GF-D8 (cell line): Measurements from ENCODE around the gene CLDN4.
"Not testable (repeated sequence)": the region's sequence is repeated elsewhere in the genome, so short reads cannot be mapped to it uniquely, and the experiment has no call there.

ENCODE experiments used
- DNase-seq: peaks from one replicate; lab custom pipeline; 2025; lab: John Stamatoyannopoulos, UW

CLDN4 gene

GRCh38 chr7:73823873-73824592 is 6.8 kb upstream of the CLDN4 start:
- no peak for DNase-seq

GRCh38 chr7:73824986-73825385 is 5.8 kb upstream of the CLDN4 start:
- no peak for DNase-seq

GRCh38 chr7:73827567-73828106 is 3.2 kb upstream of the CLDN4 start:
- DNase-seq, result no peak

GRCh38 chr7:73828107-73828803 is 2.5 kb upstream of the CLDN4 start:
- DNase-seq, result no peak

GRCh38 chr7:73828972-73829371 is 1.8 kb upstream of the CLDN4 start:
- DNase-seq, result no peak

- no peak for DNase-seq
Observed at GRCh38 chr7:73829505-73829904, 1.3 kb upstream of the CLDN4 start.

GRCh38 chr7:73829921-73830680 is 695 bp upstream of the CLDN4 start:
- no peak for DNase-seq

- DNase-seq, result no peak
Observed at GRCh38 chr7:73831584-73831833, 713 bp downstream of the CLDN4 start.

GRCh38 chr7:73831834-73832651 is 1.2 kb downstream of the CLDN4 start:
- no peak for DNase-seq

- no peak for DNase-seq
Observed at GRCh38 chr7:73832806-73833205, 2.0 kb downstream of the CLDN4 start.

- DNase-seq, result no peak
Observed at GRCh38 chr7:73833251-73833919, 2.6 kb downstream of the CLDN4 start.

- DNase-seq, result no peak
Observed at GRCh38 chr7:73834626-73835191, 3.9 kb downstream of the CLDN4 start.

GRCh38 chr7:73837167-73837566 is 6.4 kb downstream of the CLDN4 start:
- not testable (repeated sequence) for DNase-seq

- DNase-seq, result no peak
Observed at GRCh38 chr7:73838642-73839041, 7.8 kb downstream of the CLDN4 start.

GRCh38 chr7:73839290-73839689 is 8.5 kb downstream of the CLDN4 start:
- DNase-seq, result no peak

- DNase-seq, result no peak
Observed at GRCh38 chr7:73839743-73840714, 9.2 kb downstream of the CLDN4 start.

GRCh38 chr7:73840715-73841379 is 10.1 kb downstream of the CLDN4 start:
- no peak for DNase-seq

- no peak for DNase-seq
Observed at GRCh38 chr7:73841689-73842066, 10.9 kb downstream of the CLDN4 start.
